HG03280 (cell line): ENCODE data around the gene MYO6.
"Not testable (repeated sequence)": the region's sequence is repeated elsewhere in the genome, so short reads cannot be mapped to it uniquely, and the experiment has no call there.

ENCODE experiments used
- ATAC-seq: cut with Tn5 transposase; IDR thresholded peaks from one replicate; pipeline ENCODE4 v1.9.1; 2021; ENCODE audit warnings: mild to moderate bottlenecking, moderate library complexity; ENCODE audit not compliant: unreplicated experiment

MYO6 gene

DNA sequence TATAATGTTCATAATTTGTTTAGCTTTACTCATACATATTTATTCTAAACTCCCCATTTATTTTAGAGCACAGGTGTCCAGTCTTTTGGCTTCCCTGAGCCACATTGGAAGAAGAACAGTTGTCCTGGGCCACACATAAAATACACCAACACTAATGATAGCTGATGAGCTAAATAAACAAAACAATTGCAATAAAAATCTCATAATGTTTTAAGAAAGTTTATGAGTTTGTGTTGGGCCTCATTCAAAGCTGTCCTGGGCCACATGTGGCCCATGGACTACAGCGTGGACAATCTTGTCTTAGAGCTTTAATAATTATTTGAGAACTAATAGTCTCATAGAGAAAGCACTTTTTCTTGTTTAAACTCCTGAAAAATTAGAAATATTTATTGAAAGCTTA, 131.3 kb downstream of the MYO6 start:
- ATAC-seq, result no peak

DNA sequence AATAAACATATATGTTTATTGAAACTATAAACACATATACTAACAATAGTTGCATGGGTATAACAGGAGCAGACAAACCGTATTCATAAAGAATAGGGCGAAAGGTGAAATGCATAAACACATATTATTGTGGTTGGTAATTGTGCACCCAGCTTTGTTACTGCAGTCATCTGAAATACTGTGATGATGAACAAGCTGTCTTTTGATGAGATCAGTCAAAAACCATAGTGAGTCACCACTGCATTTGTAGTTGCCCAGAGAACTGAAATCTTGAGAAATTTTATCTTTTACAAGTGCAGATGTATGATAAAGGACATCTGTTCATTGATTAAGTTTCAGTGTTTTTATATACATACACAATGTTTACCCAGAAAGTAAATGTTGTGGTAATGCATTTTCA, 133.7 kb downstream of the MYO6 start:
- ATAC-seq, result no peak

DNA sequence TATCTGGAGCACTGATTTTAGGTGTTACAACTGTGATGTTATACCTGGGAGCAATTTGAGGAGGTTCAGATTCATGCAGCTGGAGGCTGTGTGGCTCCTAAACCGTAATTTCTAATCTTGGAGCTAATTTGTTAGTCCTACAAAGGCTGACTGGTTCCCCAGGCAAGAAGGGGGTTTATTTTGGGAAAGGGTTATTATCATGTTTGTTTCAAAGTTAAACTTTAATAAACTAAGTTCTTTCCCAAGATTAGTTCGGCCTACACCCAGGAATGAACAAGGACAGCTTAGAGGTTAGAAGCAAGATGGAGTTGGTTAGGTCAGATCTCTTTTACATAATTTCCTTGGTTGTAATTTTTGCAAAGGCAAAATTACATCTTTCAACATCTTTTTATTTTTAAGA, 135.8 kb downstream of the MYO6 start:
- no peak for ATAC-seq

DNA sequence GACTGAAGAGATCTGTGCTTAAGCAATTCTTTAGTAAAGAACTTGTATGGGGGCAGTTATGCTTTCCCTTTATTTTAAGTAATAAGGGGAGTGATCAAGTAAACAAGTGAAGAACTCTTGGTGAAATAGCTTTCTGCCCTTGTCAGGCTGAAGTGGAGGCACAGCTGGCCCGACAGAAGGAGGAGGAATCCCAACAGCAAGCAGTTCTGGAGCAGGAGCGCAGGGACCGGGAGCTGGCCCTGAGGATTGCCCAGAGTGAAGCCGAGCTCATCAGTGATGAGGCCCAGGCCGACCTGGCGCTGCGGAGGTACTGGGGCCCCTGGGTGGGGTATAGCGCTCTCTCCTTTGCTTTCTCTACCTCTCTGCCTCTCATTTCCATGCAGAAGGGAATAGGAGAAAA, 143.3 kb downstream of the MYO6 start:
- ATAC-seq, result no peak

DNA sequence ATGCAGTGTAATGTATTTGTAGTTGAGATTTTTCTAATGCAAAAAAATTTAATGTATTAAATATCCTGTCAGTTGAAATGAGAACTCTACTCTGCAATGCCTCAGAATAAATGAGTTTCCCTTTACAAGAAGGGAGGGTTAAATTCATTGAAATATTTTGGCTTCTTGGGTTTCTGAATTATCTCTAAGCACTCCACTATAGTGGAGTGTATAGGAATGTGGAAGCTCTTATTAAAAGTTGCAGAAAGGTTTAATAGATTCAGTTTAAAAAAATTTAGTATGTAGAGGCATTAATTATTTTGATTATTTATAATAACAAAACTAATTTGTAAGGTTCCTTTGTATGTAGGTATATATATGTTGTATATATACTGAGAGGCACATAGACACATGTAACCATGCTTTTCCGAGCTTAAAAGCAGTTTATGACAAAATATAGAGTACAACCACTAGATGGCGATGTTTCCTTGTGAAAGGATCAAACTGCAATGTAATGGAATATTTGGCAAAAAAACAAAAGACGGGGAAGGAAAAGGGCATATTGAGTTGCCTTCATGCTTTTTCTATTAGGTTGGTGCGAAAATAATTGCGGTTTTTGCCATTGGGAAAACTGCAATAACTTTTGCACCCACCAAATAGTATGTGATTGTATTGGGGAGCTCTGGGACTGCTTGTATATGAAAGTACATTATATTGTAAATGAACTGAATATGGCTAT, 144.2 kb downstream of the MYO6 start:
- ATAC-seq, result peak; percentile 75

DNA sequence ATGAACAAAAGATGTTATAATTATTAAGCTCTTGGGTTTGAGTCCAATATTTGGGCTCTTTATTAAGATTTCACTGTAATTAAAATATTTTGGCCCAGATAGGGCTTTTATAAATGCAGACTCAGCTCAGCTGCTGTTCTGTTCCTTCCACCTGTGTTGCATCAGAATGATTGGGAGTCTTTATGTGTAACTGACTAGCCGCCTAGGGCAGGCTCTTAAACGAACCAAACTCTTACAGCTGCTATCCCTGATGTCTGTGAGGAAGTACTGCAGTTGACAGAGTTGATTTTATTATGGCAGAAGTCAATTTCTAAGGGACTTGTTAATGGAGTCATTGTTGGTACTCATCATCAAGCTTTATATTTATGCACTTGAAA, 144.7 kb downstream of the MYO6 start:
- ATAC-seq, result no peak

DNA sequence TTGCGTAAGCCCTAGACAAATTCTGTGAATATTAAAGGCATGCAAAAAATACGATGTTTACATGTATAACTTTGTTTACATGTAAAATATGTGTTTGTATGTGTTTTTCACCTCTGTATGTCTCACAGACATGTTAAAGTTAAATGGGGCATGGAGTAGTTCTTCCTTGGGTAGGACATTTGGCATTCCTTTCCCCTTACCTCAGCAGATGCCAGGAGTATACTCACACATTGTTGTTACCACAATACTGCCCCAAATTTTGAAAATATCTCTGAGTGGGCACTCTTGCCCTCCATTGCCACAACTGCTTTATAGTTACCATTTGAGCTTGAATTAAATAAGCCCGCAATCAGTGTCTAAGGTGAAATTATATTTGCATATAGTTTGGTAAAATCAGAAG, 147.5 kb downstream of the MYO6 start:
- no peak for ATAC-seq

DNA sequence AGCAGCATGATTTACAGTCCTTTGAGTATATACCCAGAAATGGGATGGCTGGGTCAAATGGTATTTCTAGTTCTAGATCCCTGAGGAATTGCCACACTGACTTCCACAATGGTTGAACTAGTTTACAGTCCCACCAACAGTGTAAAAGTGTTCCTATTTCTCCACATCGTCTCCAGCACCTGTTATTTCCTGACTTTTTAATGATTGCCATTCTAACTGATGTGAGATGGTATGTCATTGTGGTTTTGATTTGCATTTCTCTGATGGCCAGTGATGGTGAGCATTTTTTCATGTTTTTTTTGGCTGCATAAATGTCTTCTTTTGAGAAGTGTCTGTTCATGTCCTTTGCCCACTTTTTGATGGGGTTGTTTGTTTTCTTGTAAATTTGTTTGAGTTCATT, 151.2 kb downstream of the MYO6 start:
- ATAC-seq, result not testable (repeated sequence)

DNA sequence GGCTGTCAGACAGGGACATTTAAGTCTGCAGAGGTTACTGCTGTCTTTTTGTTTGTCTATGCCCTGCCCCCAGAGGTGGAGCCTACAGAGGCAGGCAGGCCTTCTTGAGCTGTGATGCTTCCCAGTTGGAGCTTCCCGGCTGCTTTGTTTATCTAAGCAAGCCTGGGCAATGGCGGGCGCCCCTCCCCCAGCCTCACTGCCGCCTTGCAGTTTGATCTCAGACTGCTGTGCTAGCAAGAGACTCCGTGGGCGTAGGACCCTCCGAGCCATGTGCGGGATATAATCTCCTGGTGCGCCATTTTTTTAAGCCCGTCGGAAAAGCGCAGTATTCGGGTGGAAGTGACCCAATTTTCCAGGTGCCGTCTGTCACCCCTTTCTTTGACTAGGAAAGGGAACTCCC, 156.1 kb downstream of the MYO6 start:
- ATAC-seq, result not testable (repeated sequence)

DNA sequence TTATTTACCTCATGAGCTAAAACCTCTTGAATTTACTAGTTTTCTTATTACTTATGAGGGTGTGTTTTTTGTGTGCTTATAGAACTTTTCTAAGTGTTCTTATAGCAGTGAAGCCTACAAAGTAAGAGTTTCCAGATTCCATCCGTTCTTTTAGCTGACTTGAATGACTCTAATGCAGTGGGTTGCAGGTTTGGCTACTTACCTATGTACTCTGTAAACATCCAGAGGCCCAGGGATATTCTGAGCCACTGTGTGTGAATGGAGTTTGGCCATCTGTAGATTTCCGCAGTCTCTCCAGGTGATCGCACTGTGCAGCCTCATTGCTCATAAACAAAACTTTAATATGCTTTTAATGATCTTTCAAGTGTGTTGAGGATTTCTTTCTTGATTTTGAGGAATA, 157.8 kb downstream of the MYO6 start:
- ATAC-seq, result no peak

DNA sequence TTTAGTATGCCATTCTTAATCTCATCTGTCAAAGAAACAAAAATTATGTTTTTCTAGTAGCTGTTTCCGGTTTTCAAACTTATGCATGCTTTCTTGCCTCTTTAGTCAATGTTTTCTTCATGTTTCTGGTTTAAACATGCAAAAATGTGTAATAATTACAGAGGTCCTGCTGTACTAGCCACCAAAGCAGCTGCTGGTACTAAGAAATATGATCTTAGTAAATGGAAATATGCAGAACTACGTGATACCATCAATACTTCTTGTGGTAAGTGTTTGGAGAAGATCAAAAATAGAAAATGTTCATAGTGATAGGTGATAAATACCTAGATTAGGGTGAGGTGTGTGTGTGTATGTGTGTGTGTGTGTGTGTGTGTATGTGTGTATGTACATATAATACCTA, 158.4 kb downstream of the MYO6 start:
- no peak for ATAC-seq

DNA sequence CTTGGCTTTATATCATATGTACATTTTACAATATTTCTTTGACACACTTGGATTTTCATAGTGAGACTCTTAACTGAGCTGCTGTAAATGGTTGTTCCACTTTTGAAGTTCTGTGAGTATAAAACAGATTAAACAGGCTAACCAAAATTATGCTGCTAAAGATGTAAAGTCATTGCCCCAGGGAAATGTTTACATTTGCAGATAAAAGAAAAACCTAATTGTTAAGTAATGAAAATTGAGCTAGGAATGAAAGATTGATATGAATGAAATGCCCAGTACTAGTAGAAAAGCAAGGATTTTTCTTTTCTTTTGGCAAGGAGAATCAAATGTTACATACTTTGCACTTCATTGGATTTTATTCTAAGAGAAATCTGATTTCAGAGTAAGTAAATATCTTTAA, 164.0 kb downstream of the MYO6 start:
- ATAC-seq, result no peak

DNA sequence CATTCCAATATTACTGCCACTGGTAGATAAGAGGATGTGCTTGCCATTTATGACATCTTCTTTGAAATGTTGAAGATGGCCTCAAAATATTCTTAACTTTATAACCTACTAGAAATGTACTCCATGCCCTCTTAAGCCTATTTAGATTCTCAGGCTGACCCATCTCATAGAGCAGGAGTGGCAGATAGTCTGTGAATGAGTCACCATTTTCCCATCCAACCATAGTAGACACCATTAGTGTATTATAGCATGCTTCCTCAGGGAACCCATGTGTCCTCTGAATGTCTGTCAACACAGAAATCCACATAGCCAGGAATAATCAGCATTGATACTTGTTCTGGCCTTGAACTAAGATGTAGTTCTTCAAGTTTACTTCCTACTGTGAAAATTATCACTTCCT, 173.2 kb downstream of the MYO6 start:
- no peak for ATAC-seq

DNA sequence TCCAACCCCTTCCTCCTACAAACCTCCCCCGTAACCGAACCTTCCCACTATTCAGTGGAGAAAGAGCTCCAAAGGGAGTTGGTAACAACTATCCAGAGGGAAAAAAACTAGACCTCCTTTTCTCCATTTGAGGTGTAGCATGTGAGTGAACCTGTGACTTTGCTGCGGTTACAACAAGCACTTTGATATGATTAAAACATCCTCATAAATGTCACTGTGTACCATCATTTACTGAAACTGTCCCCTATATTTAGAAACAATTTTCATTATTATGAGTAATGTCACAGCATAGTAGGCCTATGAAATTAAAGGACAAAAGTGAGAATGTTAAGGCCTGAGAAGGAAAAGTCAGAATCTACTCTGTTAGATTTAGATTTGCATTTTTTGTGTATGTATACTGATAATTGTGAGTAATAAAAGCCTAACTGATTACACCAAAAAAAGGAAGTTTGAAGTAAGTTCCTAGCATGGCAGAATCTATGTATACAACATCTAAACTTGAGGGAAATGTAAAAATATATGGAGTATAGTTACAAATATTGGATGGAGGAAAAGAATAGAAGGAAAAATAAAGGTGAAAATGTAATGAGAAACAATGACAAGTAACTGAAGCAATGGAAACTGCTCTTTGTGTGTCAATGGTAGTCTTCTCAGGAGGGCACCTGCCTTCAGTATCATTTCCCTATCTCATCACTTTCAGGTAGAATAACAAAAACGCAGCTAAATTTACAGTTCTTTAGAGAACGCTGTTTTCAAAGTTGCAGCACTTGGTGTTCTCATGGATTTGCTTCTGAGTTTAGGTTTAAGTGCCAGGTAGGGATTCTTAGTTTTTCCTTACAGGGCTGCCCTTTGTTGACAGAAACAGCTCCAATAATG, 177.5 kb downstream of the MYO6 start:
- peak; percentile 80 for ATAC-seq

DNA sequence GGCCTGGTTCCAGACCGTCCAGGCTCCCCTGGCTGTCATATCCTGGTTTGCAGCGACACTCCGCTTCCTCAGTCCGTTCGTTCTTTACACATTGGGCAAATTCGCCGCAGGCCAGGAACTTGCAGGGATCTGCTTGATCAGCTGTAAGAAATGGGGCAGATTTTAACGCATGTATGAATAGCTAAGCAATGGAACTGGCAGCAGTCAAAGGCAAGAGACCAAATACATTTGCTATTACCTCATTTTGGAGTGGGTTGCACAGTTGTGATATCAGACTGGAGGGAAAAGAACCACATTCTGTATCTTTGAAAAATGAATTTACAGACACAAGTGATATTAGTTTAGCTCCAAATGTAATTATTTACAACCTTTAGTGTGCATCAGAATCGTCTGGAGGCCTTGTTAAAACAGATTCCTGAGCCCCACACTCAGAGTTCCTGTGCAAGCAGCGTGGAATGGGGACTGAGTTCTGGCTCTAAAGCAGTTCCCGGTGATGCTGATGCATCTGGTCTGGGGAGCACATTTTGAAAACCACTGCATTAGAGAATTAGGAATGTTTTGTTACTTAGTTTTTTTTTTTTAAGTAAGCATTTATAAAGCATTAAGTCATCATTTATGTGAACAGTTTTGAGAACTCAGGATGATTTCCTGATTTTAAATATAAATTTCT, 182.1 kb downstream of the MYO6 start:
- ATAC-seq, result no peak

DNA sequence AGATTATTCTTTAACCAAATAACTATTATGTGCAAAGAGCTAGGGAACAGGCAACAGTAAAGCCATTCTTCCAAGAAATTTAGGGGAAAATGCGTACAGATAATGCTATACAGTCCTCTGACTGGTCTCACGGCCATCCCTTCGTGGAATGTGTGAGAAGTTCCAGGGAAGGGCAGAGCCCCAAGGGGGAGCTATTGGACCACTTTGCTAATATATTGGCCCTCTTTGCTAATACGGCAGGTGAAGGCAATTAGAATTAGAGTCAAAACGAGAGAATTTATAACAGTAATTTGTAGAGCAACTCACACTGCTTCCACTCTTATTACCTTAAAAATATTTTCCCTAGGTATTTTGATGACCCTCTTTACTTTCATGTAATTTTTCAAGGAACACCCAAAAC, 183.0 kb downstream of the MYO6 start:
- peak; percentile 56 for ATAC-seq

DNA sequence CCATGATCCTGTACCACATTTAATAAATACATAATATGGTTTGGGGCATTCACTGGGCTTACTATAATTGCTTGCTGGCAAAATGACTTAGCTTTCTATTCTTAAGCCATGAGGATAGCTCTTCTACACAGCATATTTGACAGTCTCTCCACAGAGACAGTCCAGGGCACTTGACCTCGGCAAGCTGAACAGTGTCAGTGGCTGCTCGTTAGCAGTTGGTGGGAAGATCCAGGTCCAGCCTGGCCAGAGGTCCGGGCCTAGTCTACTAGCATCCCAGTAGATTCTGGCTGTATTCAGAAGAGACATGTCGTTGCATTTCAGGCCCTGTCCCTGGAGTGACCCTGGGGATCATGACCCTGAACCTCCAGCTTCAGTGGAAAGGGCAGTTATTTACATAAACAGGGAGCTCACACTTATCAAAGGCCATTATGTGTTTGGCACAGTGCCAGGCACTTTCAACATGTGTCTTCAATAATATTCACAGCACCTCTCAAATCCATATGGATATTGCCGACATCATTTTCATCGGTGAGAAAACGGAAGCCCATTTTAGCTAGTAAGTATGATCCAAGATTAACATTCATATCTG, 184.4 kb downstream of the MYO6 start:
- ATAC-seq, result no peak

DNA sequence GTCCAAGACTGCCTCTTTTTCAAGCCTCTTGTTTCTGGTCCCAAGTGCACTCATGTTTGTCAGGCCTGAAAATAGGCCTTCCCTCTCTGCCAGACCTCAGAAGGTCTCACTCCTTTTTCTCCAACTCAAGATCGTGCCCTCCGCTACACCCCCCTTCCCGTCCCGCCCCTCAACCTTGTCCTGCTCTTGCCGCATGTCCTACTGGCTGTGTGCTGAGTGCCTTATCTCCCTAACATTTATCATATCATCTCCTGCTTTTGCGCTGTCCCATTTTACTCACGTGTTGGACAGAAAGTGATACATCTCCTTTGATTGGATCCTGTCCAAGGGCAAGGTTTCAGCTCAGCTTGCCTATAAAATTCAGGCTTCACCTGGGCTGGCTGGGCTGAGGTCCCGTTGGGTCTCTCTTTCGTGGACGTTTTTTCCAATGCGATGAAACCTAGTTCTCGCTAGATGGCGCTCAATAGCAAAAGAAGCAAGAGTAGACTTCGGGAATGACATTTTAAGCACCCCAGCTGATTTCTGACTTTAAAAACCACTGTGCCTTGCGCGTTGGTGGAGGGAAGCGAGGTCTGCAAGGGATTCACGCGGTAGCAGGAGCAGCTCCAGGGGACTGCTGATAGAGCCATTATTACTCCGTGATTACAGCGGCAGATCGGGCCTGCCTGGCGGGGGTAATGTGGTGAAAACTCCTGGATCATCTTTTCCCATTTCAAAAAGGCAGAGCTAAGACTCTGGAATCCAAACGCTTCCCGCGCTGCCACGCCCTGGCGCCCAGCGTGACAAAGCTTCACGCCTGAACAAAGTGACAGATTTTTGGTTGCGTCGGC, 185.8 kb downstream of the MYO6 start:
- ATAC-seq, result peak; percentile 50

DNA sequence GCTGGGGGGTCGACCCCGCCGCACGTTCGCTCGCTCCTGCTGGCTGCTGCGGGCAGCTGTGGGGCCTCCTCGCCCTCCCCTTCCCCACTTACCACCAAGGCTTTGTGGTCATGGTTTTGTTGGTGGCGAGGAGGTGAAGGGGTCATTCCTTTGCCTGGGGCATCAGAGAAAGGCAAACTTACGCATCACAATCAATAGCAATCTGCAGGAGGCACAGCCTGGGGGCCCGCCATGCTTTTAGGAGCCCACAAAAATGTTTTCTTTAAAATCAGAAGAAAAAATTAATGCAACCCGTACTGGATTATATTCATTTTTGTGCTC, 186.4 kb downstream of the MYO6 start:
- ATAC-seq, result peak; percentile 16

DNA sequence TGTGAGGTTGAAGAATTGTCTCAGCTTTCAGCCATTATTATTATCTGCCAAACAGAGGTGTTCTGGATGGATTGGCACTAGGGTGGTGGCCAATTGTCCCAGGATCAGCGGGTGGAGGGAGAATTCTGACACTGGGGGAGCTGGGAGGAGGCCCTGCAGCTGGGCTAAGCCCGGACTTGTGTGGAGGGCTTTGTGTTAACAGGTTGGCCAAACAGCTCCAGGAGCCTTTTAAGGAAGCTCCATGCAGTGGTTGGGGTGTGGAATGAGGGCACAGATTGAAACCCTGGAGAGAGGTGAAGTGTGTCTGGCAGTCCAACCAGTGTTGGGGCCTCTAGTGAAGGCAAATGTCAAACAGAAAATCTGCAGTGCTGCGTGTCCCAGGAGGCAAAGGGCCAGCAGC, 187.6 kb downstream of the MYO6 start:
- ATAC-seq, result no peak

DNA sequence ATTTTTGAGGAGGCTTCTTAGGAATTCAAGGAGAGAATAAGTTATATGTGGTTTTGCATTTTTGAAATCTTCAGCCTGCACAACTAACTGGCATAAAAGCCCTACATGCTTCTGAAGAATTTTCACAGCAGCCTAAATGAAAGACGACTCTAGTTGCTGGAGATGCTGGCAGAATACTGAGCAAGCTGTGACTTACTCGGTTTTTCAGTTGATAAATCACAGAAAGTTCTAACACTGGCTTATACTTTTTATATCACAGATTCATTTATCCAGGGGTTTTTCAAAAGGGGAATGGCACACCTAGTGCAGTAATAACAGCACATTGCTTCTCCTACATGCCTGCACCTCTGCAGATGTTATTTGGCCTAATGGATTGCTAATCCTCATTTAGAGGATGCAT, 188.8 kb downstream of the MYO6 start:
- no peak for ATAC-seq
